Measurements from ENCODE around the gene ATP8B2.
A peak's percentile ranks its signal among the peaks of the same experiment; 100 is the strongest.

Gene ATP8B2

GRCh38 chr1:154348429-154349076 is 23.2 kb downstream of the ATP8B2 start:
- Histone ChIP-seq H3K27ac (replicated peaks) (no peak overlapping the region), H3K4me3 (replicated peaks; ENCODE audit: insufficient read depth, low read length) (no peak overlapping the region), H3K27me3 (ENCODE audit: insufficient read depth, poor library complexity, severe bottlenecking) (no peaks in the 10 kb centered on the region)
- peak in 1 of 2 experiments; percentile 31 for DNase-seq (ENCODE audit: low read depth in 1 of 2, low spot score in 1 of 2)
- TF ChIP-seq, protein P1, sequence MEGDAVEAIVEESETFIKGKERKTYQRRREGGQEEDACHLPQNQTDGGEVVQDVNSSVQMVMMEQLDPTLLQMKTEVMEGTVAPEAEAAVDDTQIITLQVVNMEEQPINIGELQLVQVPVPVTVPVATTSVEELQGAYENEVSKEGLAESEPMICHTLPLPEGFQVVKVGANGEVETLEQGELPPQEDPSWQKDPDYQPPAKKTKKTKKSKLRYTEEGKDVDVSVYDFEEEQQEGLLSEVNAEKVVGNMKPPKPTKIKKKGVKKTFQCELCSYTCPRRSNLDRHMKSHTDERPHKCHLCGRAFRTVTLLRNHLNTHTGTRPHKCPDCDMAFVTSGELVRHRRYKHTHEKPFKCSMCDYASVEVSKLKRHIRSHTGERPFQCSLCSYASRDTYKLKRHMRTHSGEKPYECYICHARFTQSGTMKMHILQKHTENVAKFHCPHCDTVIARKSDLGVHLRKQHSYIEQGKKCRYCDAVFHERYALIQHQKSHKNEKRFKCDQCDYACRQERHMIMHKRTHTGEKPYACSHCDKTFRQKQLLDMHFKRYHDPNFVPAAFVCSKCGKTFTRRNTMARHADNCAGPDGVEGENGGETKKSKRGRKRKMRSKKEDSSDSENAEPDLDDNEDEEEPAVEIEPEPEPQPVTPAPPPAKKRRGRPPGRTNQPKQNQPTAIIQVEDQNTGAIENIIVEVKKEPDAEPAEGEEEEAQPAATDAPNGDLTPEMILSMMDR (IDR thresholded peaks at IDR 0.05; ENCODE audit: insufficient read depth, low read length), result peak; percentile 4
- no peak for TF ChIP-seq REST (IDR thresholded peaks at IDR 0.05; ENCODE audit: insufficient replicate concordance, low read depth)

- Histone ChIP-seq H3K27ac (replicated peaks) (no peak overlapping the region), H3K4me3 (replicated peaks; ENCODE audit: insufficient read depth, low read length) (no peak overlapping the region), H3K27me3 (ENCODE audit: insufficient read depth, poor library complexity, severe bottlenecking) (no peaks in the 10 kb centered on the region)
- no peak for DNase-seq (ENCODE audit: low read depth in 1 of 2, low spot score in 1 of 2)
- no peak for TF ChIP-seq REST (IDR thresholded peaks at IDR 0.05; ENCODE audit: insufficient replicate concordance, low read depth)
- TF ChIP-seq, protein P1 (IDR thresholded peaks at IDR 0.05; ENCODE audit: insufficient read depth, low read length), result no peak
- TF ChIP-seq GABPA (IDR thresholded peaks at IDR 0.05; ENCODE audit: low read depth), result no peak
- no peak for TF ChIP-seq SPI1 (IDR thresholded peaks at IDR 0.05; ENCODE audit: borderline replicate concordance, low read depth)
- no peak for TF ChIP-seq POLR2AphosphoS5 (IDR thresholded peaks at IDR 0.05; ENCODE audit: low read depth)
These were observed 23.8 kb downstream of the ATP8B2 start for GRCh38 chr1:154349121-154349520.

DNA sequence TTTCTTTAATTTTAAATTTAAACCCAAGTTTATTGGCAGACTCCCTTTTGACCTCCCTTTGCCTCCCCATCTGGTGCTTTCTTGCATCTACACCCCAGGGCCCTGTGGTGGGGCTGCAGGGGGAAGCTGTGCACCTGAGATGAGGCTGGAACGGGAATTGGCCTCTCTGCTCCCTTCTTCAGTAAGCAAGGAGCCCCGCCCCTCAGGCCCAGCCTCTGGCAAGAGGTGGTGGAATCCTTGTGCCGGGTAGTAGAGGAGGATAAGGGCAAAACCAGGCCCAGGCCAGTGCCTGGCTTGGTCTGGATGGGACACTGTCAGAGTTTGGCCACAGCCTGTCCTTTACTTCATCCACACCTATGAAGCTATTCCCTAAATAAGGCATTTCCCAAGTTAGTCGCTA is 25.1 kb downstream of the ATP8B2 start:
- no peak overlapping the region for H3K27ac ChIP-seq (replicated peaks)
- TF ChIP-seq POLR2AphosphoS5 (IDR thresholded peaks at IDR 0.05; ENCODE audit: low read depth) (no peak), GABPA (IDR thresholded peaks at IDR 0.05; ENCODE audit: low read depth) (no peak), REST (IDR thresholded peaks at IDR 0.05; ENCODE audit: insufficient replicate concordance, low read depth) (no peak), SPI1 (IDR thresholded peaks at IDR 0.05; ENCODE audit: borderline replicate concordance, low read depth) (no peak)
- TF ChIP-seq, protein P1 (IDR thresholded peaks at IDR 0.05; ENCODE audit: insufficient read depth, low read length), result no peak
- DNase-seq (ENCODE audit: low read depth in 1 of 2, low spot score in 1 of 2), result no peak

More for the DNA sequence above, 25.1 kb downstream of the ATP8B2 start:
- Histone ChIP-seq H3K4me3 (replicated peaks; ENCODE audit: insufficient read depth, low read length) (no peak overlapping the region), H3K27me3 (ENCODE audit: insufficient read depth, poor library complexity, severe bottlenecking) (no peaks in the 10 kb centered on the region)
